Measurements from ENCODE around the gene STX18. TPM values are rescaled to one million over a fixed set of nuclear protein-coding genes. Genes with fewer than 3 reads are reported as not detected.

STX18 gene
- total RNA-seq, 1 donor from 2014 or later: 36.7 TPM

- H3K9me3 Mint-ChIP-seq: no peaks in the 10 kb centered on the region
- peaks cover 3% of the 10 kb centered on the region for H3K36me3 Mint-ChIP-seq
- TF ChIP-seq, protein P1, sequence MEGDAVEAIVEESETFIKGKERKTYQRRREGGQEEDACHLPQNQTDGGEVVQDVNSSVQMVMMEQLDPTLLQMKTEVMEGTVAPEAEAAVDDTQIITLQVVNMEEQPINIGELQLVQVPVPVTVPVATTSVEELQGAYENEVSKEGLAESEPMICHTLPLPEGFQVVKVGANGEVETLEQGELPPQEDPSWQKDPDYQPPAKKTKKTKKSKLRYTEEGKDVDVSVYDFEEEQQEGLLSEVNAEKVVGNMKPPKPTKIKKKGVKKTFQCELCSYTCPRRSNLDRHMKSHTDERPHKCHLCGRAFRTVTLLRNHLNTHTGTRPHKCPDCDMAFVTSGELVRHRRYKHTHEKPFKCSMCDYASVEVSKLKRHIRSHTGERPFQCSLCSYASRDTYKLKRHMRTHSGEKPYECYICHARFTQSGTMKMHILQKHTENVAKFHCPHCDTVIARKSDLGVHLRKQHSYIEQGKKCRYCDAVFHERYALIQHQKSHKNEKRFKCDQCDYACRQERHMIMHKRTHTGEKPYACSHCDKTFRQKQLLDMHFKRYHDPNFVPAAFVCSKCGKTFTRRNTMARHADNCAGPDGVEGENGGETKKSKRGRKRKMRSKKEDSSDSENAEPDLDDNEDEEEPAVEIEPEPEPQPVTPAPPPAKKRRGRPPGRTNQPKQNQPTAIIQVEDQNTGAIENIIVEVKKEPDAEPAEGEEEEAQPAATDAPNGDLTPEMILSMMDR (conservative IDR thresholded peaks at IDR 0.05): peak; percentile 44
- peak overlapping the region; percentile 24 for H3K27ac Mint-ChIP-seq
- H3K27me3 Mint-ChIP-seq: no peaks in the 10 kb centered on the region
- peak; percentile 66 for DNase-seq (ENCODE audit: extremely low spot score, unreplicated experiment)
- H3K4me1 Mint-ChIP-seq (ENCODE audit: unreplicated experiment): peaks cover 21% of the 10 kb centered on the region
- H3K4me3 Mint-ChIP-seq: no peak overlapping the region
Observed at GRCh38 chr4:4427121-4427870, 114.6 kb downstream of the STX18 start.

DNA sequence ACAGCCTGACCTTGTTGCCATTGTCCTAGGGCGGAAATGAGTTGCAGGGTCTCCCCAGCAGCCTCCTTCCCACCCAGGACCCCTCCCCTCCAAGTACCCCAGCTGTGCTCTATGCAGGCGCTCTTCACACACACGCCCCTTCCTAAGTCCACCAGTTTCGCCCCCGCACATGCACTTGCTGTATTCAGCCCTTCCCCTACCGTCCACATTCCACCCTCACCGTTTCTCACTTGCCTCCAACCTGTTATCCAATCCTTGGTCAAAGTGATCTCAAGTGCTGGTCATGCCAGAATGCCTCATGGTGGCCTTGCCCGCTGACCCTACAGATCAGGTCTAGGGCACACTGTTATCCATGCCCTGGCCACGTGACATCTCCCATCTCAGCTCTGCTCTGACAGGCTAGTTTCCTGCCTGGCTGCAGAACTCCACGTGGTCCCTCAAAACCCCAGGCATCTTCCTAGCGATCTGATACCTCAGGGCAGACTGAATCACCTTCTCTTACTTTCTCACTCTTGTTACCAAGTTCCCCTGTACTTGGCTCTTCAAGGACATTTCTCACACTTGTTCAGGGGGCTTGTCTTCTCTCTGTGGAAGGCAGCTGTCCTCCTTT is 115.2 kb downstream of the STX18 start:
- Mint-ChIP-seq H3K27ac (peak overlapping the region; percentile 24), H3K4me3 (no peak overlapping the region), H3K36me3 (peaks cover 3% of the 10 kb centered on the region), H3K9me3 (no peaks in the 10 kb centered on the region), H3K27me3 (no peaks in the 10 kb centered on the region), H3K4me1 (ENCODE audit: unreplicated experiment) (peaks cover 21% of the 10 kb centered on the region)
- DNase-seq (ENCODE audit: extremely low spot score, unreplicated experiment): peak; percentile 42
- TF ChIP-seq, protein P1 (conservative IDR thresholded peaks at IDR 0.05): no peak

GRCh38 chr4:4425696-4426095 is 116.2 kb downstream of the STX18 start:
- no peak overlapping the region for H3K4me3 Mint-ChIP-seq
- H3K36me3 Mint-ChIP-seq: peaks cover 7% of the 10 kb centered on the region
- TF ChIP-seq, protein P1 (conservative IDR thresholded peaks at IDR 0.05): no peak
- H3K27ac Mint-ChIP-seq: no peak overlapping the region
- no peaks in the 10 kb centered on the region for H3K9me3 Mint-ChIP-seq
- DNase-seq (ENCODE audit: extremely low spot score, unreplicated experiment): peak; percentile 44
- H3K4me1 Mint-ChIP-seq (ENCODE audit: unreplicated experiment): peaks cover 21% of the 10 kb centered on the region
- no peaks in the 10 kb centered on the region for H3K27me3 Mint-ChIP-seq

DNA sequence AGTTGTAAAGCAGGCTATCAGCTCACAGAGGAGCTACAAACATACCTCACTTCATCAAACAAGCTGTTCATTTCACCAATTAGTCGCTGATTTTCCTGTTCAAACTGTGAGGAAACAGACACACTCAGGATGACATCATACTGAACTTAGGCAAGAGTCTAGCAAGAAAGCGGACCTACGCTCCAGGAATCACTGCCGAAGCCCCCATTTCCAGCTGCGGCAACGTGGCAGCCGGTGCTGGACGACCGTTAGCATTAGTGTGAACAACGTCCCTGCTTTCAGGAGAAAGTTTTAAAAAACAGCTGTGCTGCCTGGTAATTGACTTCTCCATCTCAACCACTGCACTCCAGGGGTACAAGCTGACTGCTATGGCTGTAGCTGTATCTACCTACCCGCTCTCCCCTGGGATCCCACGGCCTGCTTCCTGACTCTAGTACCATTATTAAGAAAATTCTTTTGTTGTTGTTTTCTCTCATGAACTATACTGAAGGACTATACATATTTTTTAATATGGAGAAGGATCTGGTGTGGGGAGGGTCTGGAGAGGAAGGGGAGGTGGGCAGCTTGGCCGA is 116.6 kb downstream of the STX18 start:
- TF ChIP-seq, protein P1 (conservative IDR thresholded peaks at IDR 0.05): no peak
- peaks cover 18% of the 10 kb centered on the region for H3K4me1 Mint-ChIP-seq (ENCODE audit: unreplicated experiment)
- no peaks in the 10 kb centered on the region for H3K9me3 Mint-ChIP-seq
- no peaks in the 10 kb centered on the region for H3K27me3 Mint-ChIP-seq
- no peak overlapping the region for H3K27ac Mint-ChIP-seq
- H3K36me3 Mint-ChIP-seq: peaks cover 4% of the 10 kb centered on the region
- peak; percentile 55 for DNase-seq (ENCODE audit: extremely low spot score, unreplicated experiment)
- no peak overlapping the region for H3K4me3 Mint-ChIP-seq

DNA sequence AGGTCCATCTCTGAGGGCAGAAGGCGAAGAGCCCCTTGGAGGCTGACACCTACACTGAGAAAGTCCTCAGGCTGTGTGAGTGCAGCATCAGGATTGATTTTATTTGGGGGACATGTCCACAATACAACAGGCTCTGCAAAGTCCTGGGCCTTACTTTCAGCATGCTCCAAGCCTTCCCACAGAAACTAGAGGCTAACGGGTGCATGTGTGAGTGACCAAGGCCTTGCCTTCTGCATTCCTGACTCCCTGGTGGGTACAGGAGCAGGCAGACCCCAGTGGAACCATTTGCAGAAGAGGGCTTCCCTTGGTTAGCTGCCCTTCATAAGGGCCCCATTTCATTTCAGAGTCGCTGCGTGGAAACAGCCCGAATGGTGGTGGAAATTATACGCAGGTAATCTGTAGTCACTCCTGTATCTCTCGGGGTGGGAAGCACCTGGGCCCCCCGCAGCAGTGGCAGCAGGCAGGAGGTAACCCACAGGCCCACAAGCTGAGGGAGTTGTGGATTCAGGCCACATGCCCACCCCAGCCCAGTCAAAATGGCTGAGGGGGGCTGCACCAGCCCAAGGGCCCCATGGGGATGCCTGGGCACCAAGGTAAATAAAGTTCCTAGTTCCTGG is 117.2 kb downstream of the STX18 start:
- H3K4me3 Mint-ChIP-seq: no peak overlapping the region
- H3K36me3 Mint-ChIP-seq: peaks cover 7% of the 10 kb centered on the region
- H3K27ac Mint-ChIP-seq: no peak overlapping the region
- TF ChIP-seq, protein P1 (conservative IDR thresholded peaks at IDR 0.05): no peak
- peaks cover 18% of the 10 kb centered on the region for H3K4me1 Mint-ChIP-seq (ENCODE audit: unreplicated experiment)
- DNase-seq (ENCODE audit: extremely low spot score, unreplicated experiment): peak; percentile 48
- no peaks in the 10 kb centered on the region for H3K27me3 Mint-ChIP-seq
- no peaks in the 10 kb centered on the region for H3K9me3 Mint-ChIP-seq
